ENCODE results near the gene ITGA1. TPM values are rescaled to one million over a fixed set of nuclear protein-coding genes. Genes with fewer than 3 reads are reported as not detected.

ITGA1 gene
- total and polyA plus RNA-seq, 2 of the 13 experiments (the other 11 are each of a cell fraction or from before 2014, with no cell fraction given): 23.1 to 28.6 TPM

- TF ChIP-seq AHDC1 (CRISPR knock-in tag; IDR thresholded peaks at IDR 0.05; ENCODE audit: borderline replicate concordance): peak; percentile 68; the same call in 1 of the 2 replicates
- TF ChIP-seq MXI1 (IDR thresholded peaks at IDR 0.05; ENCODE audit: borderline replicate concordance, low read depth, low read length): no peak
- TF ChIP-seq SOX5 (CRISPR knock-in tag; IDR thresholded peaks at IDR 0.05; ENCODE audit: borderline replicate concordance): peak; percentile 76
- TF ChIP-seq SALL1 (CRISPR knock-in tag; IDR thresholded peaks at IDR 0.05): peak; percentile 23; the same call in 1 of the 2 replicates
- TF ChIP-seq ZNF362 (CRISPR knock-in tag; IDR thresholded peaks at IDR 0.05; ENCODE audit: borderline replicate concordance): peak; percentile 85; the same call in 1 of the 2 replicates
- TF ChIP-seq HNF4A (CRISPR knock-in tag; IDR thresholded peaks at IDR 0.05): peak; percentile 38; the same call in 1 of the 2 replicates
- peak; percentile 80 for TF ChIP-seq ARID5B (CRISPR knock-in tag; IDR thresholded peaks at IDR 0.05)
- TF ChIP-seq SOX13 (IDR thresholded peaks at IDR 0.05): peak; percentile 37; the same call in 1 of the 2 replicates
- peak in 1 of 2 experiments; percentile 75; a peak in 2 of 4 replicates for TF ChIP-seq SOX13 (CRISPR knock-in tag; conservative IDR thresholded peaks at IDR 0.05 in 1 of 2, IDR thresholded peaks at IDR 0.05 in 1 of 2)
- TF ChIP-seq RNF2 (conservative IDR thresholded peaks at IDR 0.05; ENCODE audit: low read depth): no peak
- TF ChIP-seq RCOR2 (CRISPR knock-in tag; IDR thresholded peaks at IDR 0.05): no peak
- TF ChIP-seq FOXP1 (IDR thresholded peaks at IDR 0.05): peak; percentile 53
- TF ChIP-seq FOXP1 (CRISPR knock-in tag; IDR thresholded peaks at IDR 0.05): peak; percentile 70
- peak in 1 of 2 experiments; percentile 18; a peak in 1 of 4 replicates for TF ChIP-seq MAFK (conservative IDR thresholded peaks at IDR 0.05 in 1 of 2, IDR thresholded peaks at IDR 0.05 in 1 of 2; ENCODE audit: low read length in 2 of 2)
- TF ChIP-seq HIVEP1 (CRISPR knock-in tag; IDR thresholded peaks at IDR 0.05): no peak
- TF ChIP-seq ZFP41 (CRISPR knock-in tag; IDR thresholded peaks at IDR 0.05; ENCODE audit: borderline replicate concordance): no peak
- TF ChIP-seq ZBTB42 (CRISPR knock-in tag; IDR thresholded peaks at IDR 0.05): no peak
- peak; percentile 60 for TF ChIP-seq ISL2 (CRISPR knock-in tag; IDR thresholded peaks at IDR 0.05)
- 0 out of 2 replicates have a peak, but pooled peaks have one; percentile 29 for TF ChIP-seq ZNF614 (CRISPR knock-in tag; IDR thresholded peaks at IDR 0.05; ENCODE audit: borderline replicate concordance)
Measured at GRCh38 chr5:52794519-52794918, 6.8 kb downstream of the ITGA1 start (continued).

Measured in HepG2 (cell line).